Stimulated activated CD4-positive, alpha-beta T cell treated with anti-CD3 and anti-CD28 coated beads, TNF-alpha, amount 100 ng/mL, for 1 hour (primary cell): ENCODE measurements around the gene HEBP1.

Experiments used
- DNase-seq, 3 donors: peaks; one replicate each; pipeline ENCODE4 v3.0.0-alpha.2; 2020; ENCODE audit warnings: low read depth in 3 of 3, low spot score in 1 of 3

Gene HEBP1

GRCh38 chr12:13024531-13024916 lies 24.5 kb upstream of the HEBP1 start:
- no peak for DNase-seq

DNA sequence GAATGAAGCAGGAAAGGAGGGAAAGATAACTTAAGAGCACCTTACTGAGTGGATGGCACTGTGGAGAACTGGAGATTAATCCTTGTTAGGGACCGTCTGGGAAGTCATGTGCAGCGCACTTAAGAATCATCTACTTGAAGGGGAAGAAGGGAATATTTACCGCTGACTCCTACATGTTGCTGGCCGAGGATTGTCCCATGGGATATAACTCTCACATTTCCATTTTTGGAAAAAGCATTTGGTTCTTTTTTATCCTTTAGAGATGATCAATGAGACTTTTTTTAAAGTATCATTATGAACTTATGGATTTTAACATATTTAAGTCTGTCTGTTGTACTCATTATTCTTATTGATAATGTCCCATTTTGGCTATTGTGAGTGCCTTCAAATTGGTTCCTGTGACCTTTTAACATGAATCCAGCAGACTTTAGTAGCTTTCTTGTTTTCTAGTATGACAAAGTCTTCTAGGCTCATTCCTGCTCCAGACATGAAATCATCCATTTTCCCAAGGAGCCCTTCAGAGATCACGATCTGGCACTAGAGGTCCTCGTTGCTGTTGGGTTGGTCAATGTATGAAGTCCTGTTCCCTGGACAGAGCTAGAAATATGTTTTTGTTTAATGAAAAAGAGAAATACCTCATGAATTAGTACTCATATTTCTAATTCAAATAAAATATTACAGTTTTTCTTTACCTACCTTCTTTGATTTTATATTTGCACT lies 23.9 kb upstream of the HEBP1 start:
- no peak for DNase-seq

GRCh38 chr12:13022851-13023271 lies 22.8 kb upstream of the HEBP1 start:
- no peak for DNase-seq

DNA sequence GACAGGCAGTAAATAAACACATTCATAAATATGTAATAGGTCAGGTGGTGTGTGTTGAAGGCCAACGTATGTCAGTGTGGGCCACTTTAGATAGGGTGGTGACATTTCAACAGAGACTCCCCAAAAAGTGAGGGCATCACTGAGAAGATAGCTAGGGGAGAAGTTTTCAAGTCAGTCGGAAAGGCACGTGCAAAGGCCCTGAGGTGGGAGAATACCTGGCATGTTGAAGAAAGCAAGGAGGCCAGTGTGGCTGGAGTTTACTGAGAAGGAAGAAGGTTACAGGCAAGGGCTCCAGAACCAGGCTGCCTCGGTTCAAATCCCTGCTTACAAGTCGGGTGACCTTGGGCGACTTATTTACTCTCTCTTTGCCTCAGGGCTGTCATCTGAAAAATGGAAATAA lies 11.0 kb upstream of the HEBP1 start:
- DNase-seq, result no peak

- no peak for DNase-seq
Observed at GRCh38 chr12:13008741-13009380, 8.8 kb upstream of the HEBP1 start.

GRCh38 chr12:13007496-13008233 lies 7.6 kb upstream of the HEBP1 start:
- DNase-seq, result no peak

DNA sequence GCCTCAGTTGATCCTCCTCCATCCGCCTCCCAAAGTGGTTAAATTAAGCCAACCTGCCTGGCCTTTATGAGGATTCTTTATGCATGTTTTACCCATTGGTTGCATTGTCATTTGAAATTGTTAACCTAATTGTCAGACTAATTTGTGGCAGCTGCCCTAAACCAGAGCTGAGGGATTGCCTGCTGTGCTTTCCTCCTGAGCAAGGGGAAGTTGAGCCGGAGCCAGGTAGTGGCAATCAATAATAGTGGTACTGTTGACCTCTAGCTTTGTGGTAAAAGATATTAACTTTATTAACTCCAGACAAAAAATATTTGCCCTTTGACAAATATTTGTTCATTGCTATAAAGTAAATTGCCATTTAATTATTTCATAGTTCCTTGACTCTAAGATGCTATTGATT lies 5.6 kb upstream of the HEBP1 start:
- DNase-seq, result no peak

- DNase-seq, result no peak
Observed at GRCh38 chr12:13004986-13005385, 4.9 kb upstream of the HEBP1 start.

- no peak for DNase-seq
Observed at GRCh38 chr12:13004361-13004760, 4.3 kb upstream of the HEBP1 start.

GRCh38 chr12:13002301-13003097 lies 2.4 kb upstream of the HEBP1 start:
- no peak for DNase-seq

- DNase-seq, result no peak
Observed at GRCh38 chr12:13001775-13002040, 1.6 kb upstream of the HEBP1 start.

GRCh38 chr12:13000925-13001774 lies 1.1 kb upstream of the HEBP1 start:
- peak in 2 of 3 donors; percentile 10 to 12 for DNase-seq

- DNase-seq, result no peak
Observed at GRCh38 chr12:13000616-13000924, 505 bp upstream of the HEBP1 start.

DNA sequence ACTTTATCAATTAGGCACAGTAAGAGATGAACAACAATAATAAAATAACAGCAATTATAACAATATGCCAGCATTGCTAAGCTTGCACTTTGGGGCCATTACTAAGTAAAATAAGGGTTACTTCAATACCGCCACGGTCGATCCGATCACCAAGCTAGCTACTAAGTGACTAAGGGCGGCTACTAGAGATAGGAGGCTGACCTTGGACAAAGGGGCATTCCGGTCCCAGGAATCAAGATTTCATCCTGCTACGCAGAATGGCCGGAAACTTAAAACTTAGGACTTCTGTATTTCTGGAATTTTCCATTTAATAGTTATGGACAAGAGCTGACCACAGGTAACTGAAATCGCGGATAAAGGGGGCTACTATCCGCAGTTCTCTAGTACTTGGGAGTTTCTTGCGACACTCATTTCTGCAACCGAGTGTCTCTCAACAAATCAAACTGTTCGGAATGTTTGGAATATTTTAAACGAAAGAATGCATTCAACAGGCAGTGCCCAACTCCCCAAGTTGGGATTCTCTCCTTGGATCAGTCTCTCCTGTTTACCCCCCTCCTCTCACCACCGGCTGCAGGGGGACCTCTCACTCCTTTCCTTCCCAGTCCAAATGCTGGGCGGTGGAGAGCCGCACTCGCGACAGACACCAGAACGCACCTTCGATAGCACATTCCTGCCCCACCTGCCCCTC lies 650 bp downstream of the HEBP1 start:
- no peak for DNase-seq

GRCh38 chr12:12998248-12998647 lies 1.8 kb downstream of the HEBP1 start:
- no peak for DNase-seq

GRCh38 chr12:12997734-12998133 lies 2.3 kb downstream of the HEBP1 start:
- no peak for DNase-seq

GRCh38 chr12:12997156-12997555 lies 2.9 kb downstream of the HEBP1 start:
- no peak for DNase-seq

- DNase-seq, result no peak
Observed at GRCh38 chr12:12996209-12996608, 3.9 kb downstream of the HEBP1 start.

DNA sequence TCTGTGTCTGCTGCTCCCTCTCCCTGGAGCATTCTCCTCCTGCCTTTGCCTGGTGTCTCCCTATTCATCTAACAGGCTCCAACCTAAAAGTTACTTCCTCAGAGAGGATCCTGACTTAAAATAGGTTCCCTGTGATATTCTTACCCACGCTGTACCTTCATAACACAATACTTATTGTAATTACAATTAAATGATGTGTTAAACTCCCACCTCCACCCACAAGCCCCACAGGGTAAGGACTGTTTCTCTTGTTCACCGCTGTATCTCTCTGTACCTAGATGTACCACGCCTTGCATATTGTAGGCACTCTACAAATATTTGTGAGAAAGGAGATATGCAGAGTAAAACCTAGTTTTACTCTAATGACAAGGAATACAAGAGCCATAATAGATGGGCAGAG lies 5.0 kb downstream of the HEBP1 start:
- no peak for DNase-seq

DNA sequence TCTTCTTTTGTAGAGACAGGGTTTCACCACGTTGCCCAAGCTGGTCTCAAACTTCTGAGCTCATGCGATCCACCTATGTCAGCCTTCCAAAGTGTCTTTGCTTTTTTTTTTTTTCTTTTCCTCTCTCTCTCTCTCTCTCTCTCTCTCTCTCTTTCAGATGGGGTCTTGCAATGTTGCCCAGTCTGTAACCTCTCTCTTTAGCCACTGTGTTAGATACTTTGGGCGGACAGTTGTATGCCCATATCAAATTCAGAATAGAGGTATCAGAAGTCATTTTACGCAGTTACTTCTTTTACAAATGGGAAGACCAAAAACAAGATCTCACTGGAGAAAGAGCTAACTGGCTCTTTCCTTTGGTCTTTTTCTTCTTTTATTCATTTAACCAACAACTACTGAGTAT lies 6.7 kb downstream of the HEBP1 start:
- no peak for DNase-seq
